Left hindlimb (tissue), 1 donor: Measurements from ENCODE around the gene C9orf50.

Experiments used
- DNase-seq: peaks from one replicate; pipeline ENCODE4 v3.0.0-alpha.2; 2018

Gene C9orf50

DNA sequence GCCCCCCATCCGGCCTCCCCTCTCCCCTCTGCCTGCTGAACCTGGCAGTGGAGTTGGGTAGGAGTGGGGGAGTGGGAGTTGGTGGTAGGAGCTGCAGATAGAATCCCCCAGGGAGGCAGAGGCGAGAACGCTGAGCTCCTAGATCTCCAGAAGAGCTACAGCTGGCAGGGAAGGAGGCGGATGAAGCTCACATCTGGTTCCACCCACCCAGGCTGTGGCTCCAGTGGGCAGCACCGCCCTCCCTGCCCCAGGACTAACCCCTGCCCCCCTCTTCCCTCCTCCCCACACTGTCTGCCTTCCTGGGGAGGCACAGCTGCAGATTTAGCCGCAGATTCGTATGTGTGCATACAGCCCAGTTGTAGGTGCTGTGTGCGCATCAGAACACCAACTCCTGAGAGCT is 34.2 kb downstream of the C9orf50 start:
- peak; percentile 81 for DNase-seq

DNA sequence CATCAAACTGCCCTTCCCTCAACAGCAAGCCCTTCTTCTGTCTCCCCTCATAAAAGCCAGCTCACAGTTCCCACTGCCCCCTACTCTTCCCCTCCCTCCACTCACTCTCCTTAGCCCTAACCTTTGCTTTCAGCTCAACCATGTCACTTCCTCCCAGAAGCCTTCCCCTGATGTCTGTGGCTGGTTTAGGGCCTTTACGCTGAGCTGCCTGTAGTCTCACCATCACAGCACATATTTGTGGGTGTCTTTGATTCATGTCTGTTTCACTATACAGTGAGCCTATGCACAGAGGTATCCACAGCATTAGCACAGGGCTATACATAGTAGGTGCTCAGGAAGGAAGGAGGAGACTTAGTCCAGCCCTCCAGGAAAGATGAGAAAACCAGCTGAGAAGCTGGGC is 34.7 kb downstream of the C9orf50 start:
- DNase-seq: no peak

DNA sequence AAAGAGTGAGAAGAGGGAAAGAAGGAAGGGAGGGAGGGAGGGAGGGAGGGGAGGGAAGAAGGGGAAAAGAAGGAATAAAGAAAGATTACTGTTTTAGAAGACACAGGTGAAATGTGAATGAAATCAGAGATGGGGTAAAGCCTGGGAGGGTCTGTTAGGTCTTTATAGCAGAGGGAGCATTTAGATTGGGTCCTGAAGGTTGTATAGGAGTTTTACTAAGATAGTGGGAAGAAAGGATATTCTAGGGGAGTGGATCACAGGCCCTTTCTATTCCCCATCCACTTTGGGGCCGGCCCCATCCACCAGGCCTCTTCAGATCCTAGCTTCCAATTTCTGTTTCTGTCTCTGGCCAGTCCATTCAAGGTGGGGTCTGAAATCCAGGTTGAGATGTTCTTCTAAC is 35.5 kb downstream of the C9orf50 start:
- no peak for DNase-seq

DNA sequence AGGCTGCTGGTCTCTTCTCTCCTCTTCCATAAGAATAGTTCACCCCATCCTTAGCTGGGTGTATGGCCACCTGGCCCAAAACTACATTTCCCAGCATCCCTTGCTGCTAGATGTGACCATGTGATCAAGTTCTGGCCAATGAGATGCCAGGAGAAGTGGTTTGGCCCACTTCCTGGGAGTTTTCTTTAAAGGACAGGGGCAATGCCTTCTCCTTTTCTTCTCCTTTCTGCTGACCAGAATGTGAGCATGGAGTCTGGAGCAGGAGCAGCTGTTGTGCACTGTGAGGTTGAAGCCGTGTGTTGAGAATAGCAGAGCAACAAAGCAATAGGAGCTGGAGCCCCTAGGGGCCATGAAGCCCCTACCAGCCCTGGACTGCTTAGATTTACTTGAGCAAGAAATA is 36.8 kb downstream of the C9orf50 start:
- DNase-seq: no peak

DNA sequence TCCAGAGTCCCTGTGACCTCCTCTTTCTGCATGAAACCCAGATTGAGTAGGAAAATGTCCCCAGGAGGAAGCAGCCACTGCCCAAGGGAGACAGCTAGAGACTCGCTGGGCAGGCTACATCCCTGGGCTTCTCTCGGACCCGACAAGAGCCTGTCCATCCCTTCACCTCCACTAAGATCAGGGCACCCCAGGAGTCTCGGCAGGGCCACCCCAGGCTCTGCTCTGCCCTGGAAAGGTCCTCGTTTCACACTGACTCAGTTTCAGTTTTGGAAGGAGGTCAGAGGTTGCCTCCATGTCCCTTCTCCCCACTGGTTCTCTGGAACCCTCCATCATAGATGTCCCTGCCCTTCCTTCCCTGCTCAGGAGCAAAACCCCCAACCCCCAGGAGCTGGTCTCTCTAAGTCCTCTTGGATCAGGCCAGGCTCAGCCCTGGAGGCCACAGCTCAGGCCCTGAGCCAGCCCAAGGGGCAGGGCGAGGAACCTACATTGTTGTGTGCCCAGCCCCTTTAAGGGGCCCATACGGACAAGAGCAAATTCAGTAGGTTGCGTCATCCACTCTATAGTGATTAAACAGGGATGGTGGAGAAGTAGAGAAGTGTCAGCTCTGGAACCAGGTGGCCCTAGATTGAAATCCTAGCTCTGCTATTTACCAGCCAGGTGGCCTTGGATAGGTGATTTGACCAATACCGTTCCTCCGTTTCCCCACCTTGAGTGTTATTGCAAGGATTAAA is 37.4 kb downstream of the C9orf50 start:
- no peak for DNase-seq

DNA sequence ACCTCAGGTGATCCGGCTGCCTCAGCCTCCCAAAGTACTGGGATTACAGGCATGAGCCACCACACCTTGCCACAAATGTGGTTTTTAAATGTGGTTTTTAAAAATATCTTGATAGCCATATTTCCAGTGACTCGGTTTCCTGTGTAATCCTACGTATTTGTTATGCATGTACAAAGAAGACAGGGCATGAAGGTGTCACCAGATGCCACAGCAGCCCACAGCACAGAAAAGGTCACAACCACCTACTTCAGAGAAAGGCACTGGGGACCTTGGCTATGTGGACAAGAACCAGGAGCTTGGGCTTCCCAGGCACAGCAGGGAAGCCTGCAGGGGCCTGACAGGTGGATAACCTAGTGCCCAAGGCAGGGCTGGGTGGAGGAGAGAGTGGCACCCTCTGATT is 38.0 kb downstream of the C9orf50 start:
- no peak for DNase-seq

DNA sequence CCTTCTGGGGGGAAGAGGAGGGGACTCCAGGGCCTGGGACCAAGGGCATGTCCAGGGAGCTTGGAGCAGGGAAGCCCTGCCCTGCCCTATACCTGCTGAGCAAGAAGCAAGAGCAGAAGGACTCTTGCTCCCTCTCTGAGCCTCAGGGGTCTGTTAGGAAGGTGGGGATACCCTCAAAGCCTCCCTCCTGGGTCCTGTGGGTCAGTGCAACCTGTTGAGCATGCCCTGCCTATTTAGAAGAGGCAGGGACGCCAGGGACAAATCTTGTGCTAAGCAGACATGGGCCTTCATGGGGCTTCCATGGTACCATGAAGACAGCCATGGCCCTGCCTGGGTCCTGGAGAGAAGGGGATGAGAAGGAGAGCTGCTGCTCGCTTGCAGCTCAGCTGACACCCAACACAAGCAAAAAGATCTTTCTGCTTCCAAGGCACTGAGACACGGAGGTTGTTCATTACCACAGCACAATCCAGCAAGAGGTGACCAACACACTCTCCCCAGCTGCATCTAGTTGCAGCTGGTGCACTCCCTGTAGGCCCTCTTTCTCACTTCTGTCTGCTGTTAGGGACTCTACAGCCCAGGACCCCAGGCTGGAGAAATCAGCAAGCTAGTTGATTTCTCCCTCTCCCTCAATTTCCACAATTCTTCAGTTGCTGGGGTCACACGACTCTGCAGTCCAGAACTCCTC is 39.3 kb downstream of the C9orf50 start:
- DNase-seq: no peak

DNA sequence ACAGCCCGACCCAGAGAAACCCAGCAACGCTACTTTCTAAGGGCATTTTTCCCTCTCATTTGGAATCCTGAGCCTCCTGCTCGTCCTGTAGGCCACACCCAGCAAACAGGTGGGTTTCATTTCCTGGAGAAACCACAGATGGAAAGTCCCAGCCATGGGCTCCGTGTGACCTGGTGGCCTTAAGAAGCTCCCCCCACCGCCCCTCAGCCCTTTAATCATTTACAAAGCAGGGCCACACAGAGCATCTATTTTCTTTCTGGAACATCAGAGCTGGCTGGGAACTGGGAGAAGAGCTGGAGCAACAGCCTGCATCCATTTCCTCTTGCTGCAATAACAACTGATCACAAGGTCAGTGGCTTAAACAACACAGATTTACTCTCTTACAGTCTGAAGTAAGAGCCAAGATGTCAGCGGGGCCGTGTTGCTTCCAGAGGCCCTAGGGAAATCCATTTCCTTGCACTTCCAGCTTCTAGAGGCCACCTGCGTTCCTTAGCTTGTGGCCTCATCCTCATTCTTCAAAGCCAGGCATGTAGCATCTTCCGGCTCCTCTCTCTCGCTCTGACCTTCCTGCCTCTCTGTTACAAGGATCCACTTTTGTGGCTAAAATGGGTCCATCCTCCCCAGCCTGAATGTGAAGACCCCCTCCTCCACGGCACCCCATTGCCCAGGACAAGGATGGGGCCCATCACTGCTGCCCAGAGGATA is 40.5 kb downstream of the C9orf50 start:
- DNase-seq: no peak

DNA sequence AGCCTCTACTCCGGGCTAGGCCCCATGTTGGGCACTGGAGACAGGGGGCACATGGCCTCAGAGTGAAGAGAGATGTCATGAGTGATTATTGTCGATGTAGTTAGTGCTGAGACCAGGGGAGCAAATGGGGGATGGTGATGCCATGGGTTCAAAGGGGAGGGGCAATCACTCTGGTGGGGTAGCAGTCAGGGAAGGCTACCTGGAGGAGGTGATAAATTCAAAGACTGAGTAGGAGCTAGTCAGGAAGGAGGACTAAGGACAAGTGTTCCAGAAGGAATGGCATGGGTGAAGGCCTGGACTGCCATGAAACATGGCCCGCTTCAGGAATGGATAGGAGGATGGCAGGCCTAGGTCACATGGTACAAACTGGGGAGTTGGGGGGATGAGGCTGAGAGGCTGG is 41.6 kb downstream of the C9orf50 start:
- DNase-seq: no peak

DNA sequence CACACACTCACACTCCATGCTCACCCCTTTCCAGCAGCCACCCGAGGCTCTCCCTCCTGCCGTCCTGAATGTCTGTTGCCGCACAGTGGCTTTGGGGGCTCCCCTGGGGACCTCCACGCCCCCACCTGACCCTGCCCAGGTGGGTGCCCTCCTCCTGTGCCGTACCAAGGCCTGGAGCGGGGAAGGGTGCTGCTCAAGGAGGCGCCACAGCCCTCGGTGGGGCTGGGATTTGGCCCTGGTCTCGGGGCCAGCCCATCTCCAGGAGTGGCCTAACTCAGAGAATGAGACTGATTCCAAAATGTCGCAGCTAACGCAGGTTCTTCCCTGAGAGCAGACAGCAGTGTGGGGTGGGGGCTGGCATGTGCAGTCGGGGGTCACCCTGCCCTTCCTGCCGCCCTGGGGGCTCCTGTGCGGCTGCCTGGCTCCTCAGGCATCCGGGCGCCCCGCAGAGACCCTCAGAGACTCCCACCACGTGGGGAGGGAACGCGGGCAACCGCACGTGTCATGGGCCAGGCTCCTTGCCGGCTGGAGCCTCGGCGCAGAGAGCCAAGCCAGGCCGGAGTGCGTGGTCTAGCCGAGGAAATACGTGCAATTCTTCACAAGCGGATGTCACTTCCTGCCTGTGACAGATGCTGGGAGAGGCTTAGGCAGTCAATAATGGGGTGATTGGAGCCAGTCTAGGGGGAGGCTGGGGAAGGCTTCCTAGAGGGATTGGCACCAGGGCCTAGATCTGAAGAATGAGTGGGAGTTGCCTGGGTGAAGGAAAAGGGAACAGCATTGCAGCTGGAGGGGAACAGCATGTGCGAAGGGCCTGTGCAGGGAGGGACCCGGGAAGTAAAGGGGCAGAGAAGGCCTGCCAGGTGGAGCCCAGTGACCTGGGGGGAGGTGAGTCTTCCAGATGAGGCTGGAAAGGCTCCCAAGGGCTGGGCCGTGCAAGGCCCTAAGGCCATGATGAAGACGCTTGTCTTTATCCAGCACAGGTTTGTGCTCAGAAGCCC is 44.1 kb downstream of the C9orf50 start:
- DNase-seq: no peak

DNA sequence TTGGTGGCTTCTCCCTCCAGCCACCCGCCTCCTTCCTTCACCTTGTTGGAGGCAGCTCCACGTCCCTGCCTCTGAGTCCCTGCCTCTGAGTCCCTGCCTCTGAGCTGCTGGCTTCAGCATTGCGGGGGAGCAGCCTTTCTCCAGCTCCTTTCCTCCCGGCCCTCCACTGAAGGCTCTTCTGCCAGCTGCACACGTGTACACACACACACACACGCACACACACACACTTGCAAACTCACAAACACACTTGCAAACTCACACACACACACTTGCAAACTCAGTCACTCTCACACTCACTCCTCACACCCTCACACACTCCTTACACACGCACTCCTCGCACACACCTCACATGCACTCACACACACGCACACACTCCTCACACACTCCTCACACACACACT is 45.1 kb downstream of the C9orf50 start:
- DNase-seq: no peak

DNA sequence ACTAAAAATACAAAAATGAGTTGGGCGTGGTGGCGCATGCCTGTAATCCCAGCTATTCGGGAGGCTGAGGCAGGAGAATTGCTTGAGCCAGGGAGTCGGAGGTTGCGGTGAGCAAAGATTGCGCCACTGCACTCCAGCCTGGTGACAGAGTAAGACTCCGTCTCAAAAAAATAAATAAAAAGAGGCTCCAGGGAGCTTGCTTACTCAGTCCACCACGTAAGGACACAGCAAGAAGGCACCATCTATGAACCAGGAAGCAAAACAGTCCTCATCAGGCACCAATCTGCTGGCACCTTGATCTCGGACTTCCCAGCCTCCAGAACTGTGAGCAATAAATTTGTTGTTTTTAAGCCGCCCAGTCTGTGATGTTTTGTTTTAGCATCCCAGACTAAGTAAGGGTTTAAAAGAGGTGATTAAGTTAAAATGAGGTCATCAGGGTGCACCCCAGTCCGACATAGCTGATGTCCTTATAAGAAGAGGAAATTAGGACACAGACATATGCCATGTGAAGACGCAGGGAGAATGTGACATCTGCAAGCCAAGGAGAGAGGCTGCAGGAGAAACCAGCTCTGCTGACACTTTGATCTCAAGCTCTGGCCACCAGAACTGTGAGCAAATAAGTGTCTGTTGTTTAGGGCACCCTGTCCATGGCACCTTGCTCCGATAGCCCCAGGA is 45.9 kb downstream of the C9orf50 start:
- no peak for DNase-seq

DNA sequence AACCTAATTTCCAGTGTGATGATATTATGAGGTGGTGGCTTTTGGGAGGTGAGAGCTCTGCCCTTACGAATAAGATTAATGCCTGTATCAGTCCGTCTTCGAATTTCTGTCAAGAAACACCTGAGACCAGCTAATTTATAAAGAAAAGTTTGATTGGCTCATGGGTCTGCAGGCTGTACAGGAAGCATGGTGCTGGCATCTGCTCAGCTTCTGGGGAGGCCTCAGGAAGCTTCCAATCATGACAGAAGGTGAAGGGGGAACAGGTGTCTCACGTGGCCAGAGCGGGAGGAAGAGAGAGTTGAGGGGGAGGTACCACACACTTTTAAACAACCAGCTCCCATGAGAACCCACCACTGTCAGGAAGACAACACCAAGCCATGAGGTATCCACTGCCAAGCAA is 46.9 kb downstream of the C9orf50 start:
- no peak for DNase-seq

DNA sequence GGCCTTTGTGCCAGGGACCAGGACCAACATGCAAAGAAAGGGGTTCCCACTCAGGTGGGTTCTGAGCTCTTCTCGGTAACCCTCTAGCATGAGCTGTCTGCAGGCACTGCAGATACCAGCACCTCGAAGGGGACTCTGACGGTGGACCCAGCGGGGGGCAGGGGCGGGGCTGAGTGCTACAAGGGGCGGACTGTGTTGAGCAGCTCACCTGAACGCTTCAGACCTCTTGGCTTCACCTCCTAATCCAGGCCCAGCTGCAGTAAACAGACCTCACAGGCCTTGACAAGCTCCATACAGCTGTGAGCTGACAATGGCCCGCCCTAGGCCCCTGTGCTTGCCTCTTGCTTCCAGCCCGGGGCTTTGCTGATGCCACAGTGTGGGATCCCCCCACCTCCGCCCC is 48.4 kb downstream of the C9orf50 start:
- DNase-seq: no peak

DNA sequence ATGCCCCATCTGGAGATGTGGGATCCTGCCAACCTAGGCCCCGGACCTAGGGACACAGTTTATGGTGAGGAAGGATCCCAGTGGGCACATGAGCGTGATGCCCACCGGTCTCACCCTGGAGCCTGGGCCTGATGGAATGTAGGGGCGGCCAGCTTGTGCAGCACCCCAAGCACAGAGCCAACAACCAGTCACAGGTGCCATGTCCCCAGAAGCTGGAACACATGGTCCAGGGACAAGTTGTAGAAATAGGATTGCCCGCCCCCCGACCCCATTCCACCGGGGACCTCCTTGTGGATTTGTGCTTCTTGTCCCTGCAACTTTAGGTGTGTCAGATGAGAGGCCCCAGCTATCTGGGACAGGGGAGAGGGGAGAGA is 48.9 kb downstream of the C9orf50 start:
- no peak for DNase-seq

DNA sequence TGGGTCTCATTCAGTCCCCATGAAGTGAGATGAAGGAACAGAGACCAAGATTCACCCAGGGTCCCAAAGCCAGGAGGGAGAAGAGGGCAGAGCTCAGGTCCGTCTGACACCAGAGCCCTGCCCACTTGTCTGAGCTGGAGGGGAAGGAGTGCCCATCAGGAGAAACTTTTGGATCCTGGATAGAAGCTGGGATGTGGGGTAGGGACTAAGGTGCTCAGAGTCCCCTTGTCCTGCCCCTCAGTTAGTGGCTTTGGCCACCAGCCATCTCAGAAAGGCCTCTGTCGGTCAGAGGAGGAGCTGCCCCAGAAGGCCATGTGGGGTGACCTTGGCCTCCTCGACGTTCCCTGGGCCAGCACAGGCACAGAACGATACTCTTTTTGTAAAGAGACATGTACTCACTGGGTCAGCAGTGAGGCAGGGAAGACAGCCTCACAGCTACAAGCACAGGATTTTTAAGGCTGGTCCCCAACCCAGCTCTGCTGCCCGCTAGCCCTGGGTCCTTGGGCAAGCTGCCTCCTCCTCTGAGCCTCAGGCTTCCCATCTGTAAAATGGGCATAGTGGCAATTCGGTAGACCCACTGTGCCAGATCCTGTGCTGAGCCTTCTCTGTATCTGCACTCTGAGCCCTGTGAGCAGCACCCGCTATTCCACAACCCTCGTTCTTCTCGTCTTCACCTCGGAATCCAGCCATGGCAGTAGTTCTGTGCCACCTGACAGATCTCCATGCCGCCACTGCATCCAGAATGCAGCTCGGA is 49.4 kb downstream of the C9orf50 start:
- DNase-seq: no peak

DNA sequence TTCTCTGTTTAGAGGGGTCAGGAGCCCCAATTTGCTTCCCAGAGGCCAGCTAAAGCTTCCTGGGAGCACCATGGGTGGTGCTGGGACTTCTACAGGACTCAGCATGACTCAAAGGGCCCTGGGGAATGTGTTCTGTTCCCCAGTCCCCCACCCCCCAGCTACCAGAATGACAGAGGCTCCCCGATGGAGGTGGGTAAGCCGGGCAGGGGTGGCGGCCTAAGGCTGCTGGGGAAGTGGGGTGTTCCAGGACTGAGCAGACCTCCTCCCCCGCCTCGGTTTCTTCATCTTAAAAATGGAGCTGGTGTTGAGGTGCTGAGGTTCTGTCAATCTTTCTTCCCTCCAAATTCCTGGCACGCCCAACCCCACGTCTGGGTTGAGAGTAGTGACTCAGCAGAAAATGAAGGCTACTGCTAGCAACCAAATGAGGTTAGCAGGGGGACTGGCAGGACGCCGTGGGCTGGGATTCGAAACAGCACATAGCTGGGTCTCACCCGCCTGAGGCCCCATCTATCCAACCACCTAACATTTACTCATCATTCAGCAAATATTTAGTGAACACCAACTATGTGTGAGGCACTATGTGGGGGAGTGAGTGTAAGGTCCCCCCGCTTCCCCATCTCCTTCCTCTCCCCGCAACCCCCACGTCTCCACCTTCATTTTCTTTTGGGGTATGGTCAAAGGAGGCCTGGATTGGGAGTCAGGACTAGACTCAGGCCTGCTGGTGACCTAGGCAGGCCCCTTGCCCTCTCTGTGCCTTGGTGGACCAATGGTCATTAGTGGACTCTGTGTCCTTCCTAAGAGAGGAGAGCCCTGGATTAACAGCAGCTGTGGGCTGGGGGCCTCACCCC is 50.2 kb downstream of the C9orf50 start:
- DNase-seq: peak; percentile 84

DNA sequence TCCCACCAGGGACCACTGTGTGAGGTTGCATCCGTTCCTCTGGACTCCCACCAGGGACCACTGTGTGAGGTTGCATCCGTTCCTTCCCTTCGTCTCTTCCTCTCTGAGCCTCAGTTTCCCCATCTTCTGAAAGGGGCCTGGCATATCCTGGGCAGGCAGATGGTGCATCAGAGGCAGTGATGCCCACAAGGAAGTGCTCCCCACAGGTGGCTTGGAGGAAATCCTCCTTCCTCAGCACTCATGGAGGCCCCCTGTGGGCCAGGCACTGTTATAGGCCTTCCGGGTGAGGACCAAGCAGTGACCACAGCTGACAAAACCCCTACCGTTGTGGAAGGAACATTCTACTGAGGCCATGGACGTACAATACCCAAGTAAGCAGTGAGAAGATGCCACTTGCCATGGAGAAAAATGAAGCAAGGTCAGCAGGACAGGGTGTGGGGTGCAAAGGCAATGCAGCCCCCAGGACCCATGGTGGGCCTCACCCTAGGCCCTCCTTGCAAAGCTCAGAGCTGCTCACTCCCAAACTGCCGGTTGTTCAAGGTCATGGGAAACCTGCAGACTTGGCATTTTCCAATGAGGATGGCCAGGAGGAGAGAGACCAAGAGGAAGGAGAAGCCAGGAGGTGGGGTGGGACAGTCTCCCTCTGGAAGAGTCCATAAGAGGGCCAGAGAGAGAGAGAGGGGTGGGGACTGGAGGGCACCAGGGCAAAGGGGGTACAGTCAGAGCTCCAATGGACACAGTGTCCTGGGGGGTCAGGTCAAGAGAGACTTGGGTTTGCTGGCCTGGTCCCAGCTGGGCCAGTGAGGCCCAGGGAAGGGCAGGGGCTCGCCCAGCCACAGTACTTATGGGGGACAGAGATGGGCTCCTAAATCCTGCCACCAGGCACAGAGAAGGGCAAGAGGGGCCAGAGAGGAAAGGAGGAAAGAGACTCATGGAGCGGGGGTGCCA is 51.1 kb downstream of the C9orf50 start:
- DNase-seq: peak; percentile 50
